Measurements from ENCODE around the gene GPR35.

GPR35 gene

DNA sequence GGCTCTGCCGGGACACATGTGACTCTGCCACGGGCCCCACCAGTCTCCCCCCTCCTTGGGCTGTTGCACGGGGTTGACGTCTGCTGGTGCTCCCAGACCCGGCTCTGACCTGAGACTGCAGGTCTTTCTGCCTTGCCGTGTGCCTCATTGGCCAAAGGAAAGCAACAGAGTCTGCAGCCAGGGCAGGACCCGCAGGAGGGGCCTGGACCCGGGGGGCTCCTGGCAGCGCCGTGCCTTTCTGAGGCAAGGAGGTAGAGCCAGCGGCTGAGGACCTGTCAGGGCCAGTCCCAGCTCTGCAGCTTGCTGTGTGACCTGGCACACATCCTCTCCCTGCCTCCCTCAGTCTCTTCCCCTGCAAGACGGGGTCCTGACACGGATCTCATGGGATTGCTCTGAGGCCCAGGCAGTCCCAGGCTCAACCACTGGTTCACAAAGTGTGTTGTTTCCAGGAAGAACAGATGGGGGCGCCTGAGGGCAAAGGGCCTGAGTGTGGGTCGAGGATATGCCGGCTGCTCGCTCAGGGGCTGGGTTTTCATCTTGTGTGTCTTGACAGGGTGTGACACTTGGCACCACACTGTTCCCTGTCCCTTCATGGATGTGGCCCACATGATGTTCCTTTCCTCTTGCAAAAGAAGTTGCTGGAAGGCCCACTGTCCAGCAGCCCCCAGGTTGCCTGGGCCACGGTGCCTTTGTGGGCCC lies 29.8 kb upstream of the GPR35 start:
- TF ChIP-seq POLR2A (IDR thresholded peaks at IDR 0.05; ENCODE audit: low read depth, low read length) (no peak), PAX5 (IDR thresholded peaks at IDR 0.05; ENCODE audit: insufficient read depth, low read length, severe bottlenecking) (no peak), SPI1 (IDR thresholded peaks at IDR 0.05; ENCODE audit: low read depth, low read length) (no peak), POU2F2 (IDR thresholded peaks at IDR 0.05; ENCODE audit: low read depth, low read length) (no peak)
- FAIRE-seq (no peak), DNase-seq (ENCODE audit: insufficient read length, low spot score) (peak; percentile 75)

DNA sequence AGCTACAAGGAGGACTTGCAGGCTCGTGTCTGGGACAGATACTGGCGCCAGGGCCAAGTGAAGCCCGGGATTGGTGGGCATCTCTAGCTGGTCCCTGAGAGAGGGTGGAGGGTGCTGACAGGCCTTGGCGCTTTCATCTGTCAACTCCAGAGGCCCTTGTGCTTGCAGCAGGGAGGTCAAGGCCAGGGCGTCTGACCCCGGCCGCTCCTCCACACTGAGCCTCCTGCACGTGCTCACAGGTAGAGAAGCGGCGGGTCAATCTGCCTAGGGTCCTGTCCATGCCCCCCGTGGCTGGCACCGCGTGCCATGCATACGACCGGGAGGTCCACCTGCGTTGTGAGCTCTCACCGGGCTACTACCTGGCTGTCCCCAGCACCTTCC lies 29.2 kb upstream of the GPR35 start:
- TF ChIP-seq TAF1 (IDR thresholded peaks at IDR 0.05; ENCODE audit: low read depth, low read length) (no peak), SPI1 (IDR thresholded peaks at IDR 0.05; ENCODE audit: low read depth, low read length) (no peak), POU2F2 (IDR thresholded peaks at IDR 0.05; ENCODE audit: low read depth, low read length) (no peak), POLR2AphosphoS5 (IDR thresholded peaks at IDR 0.05; ENCODE audit: low read depth, low read length) (no peak), POLR2A (IDR thresholded peaks at IDR 0.05; ENCODE audit: low read depth, low read length) (no peak), PAX5 (IDR thresholded peaks at IDR 0.05; ENCODE audit: insufficient read depth, low read length, severe bottlenecking) (no peak)
- no peak for FAIRE-seq

DNA sequence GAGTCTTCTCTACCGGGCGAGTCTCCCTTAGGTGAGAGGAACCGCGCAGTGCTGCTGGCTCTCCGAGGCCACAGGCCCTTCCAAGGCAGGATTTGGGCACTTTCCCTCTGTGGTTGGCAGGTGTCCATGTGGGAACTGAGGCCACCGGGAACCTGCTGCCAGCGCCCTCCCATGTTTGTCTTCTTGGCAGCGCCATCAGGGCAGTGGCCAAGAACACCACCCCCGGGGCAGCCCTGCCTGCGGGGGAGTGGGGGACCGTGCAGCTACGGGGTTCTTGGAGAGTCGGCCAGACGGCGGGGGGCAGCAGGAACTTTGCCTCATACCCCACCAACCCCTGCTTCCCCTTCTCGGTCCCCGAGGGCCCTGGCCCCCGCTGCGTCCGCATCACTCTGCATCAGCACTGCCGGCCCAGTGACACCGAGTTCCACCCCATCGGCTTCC lies 28.8 kb upstream of the GPR35 start:
- FAIRE-seq (no peak), DNase-seq (ENCODE audit: insufficient read length, low spot score) (no peak)
- no peak for TF ChIP-seq TAF1 (IDR thresholded peaks at IDR 0.05; ENCODE audit: low read depth, low read length)

More for the DNA sequence above, 29.2 kb upstream of the GPR35 start:
- DNase-seq (ENCODE audit: insufficient read length, low spot score) = no peak

DNA sequence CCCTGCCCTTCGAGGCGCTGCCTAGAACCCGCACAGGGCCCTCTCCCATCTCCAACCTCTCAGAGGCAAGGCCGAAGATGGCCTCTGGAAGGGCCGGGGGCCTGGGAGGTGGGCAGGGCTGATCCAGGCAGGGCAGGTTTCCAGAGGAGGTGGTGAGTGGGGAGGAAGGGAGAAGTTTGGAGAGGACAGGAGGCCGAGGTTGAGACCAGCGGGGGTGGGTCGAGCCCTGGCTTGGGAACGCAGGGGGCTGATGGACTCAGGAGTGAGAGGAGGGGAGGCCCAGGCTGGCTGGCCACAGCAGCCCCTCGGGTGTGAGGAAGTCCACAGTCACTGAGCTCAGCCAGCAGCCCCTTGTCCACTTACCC lies 28.2 kb upstream of the GPR35 start:
- FAIRE-seq (no peak), DNase-seq (ENCODE audit: insufficient read length, low spot score) (no peak)
- no peak for TF ChIP-seq PAX5 (IDR thresholded peaks at IDR 0.05; ENCODE audit: insufficient read depth, low read length, severe bottlenecking)
- no peak for TF ChIP-seq POU2F2 (IDR thresholded peaks at IDR 0.05; ENCODE audit: low read depth, low read length)
- TF ChIP-seq POLR2AphosphoS5 (IDR thresholded peaks at IDR 0.05; ENCODE audit: low read depth, low read length) = no peak

DNA sequence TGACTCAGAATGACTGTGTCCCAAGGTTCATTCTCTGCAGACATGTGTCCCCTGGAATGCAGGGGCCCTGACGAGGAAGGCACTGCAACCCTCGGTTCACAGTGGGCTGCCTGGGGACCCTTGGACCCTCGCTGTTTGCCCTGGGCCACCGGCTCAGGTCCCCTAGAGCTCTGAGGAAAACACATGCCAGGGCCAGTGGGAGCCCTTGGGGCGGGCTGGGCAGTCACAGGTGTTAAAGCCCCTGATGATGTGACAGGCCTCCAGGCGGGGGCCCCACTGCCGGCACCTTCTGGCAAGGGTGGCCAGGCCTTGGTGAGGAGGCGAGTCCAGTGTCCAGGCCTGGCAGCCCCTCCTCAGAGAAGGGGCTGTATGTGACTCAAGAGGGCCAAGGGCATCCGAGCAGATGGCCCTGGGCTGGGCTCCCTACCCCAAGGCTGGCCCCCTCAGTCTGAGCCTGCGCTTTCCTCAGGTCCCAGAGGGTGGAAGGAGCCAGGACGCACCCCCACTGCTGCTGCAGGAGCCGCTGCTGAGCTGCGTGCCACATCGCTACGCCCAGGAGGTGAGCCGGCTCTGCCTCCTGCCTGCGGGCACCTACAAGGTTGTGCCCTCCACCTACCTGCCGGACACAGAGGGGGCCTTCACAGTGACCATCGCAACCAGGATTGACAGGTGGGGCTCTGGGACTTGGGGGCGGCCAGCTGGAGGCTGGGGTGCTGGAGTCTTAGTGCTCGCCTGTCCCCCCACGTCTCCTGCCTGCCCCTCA lies 27.7 kb upstream of the GPR35 start:
- TF ChIP-seq PAX5 (IDR thresholded peaks at IDR 0.05; ENCODE audit: insufficient read depth, low read length, severe bottlenecking) (no peak), SPI1 (IDR thresholded peaks at IDR 0.05; ENCODE audit: low read depth, low read length) (no peak), POLR2A (IDR thresholded peaks at IDR 0.05; ENCODE audit: low read depth, low read length) (no peak), POLR2AphosphoS5 (IDR thresholded peaks at IDR 0.05; ENCODE audit: low read depth, low read length) (no peak), TAF1 (IDR thresholded peaks at IDR 0.05; ENCODE audit: low read depth, low read length) (no peak), POU2F2 (IDR thresholded peaks at IDR 0.05; ENCODE audit: low read depth, low read length) (no peak)
- no peak for FAIRE-seq
- DNase-seq (ENCODE audit: insufficient read length, low spot score) = no peak

DNA sequence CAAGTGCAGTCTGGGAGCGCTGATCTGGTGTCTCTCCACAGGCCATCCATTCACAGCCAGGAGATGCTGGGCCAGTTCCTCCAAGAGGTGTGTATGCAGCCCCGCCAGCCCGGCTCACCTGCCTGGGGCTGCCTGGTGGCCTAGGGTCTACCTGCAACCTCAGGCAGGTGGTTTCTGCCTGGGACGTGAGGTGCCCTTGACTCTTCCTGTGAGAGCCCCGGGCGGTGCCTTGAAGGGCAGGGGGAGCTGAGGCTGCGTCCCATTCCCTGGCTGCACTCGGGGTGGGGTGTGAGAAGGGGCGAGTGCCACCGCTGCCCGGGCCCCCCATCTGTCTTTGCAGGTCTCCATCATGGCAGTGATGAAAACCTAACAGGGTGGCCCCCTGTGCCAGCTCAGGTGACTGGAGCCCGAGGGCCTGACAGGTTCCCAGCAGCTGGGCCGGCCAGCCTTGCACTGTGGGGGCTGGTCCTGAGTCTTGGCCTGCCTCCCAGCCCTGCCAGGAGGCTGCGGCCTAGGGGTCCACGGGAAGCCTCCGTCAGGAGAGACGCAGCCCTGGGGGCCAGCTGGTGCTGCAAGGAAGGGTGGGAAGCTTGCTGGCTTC lies 26.9 kb upstream of the GPR35 start:
- FAIRE-seq = no peak
- TF ChIP-seq PAX5 (IDR thresholded peaks at IDR 0.05; ENCODE audit: insufficient read depth, low read length, severe bottlenecking) (no peak), POU2F2 (IDR thresholded peaks at IDR 0.05; ENCODE audit: low read depth, low read length) (no peak), TAF1 (IDR thresholded peaks at IDR 0.05; ENCODE audit: low read depth, low read length) (no peak), POLR2AphosphoS5 (IDR thresholded peaks at IDR 0.05; ENCODE audit: low read depth, low read length) (no peak), SPI1 (IDR thresholded peaks at IDR 0.05; ENCODE audit: low read depth, low read length) (no peak), POLR2A (IDR thresholded peaks at IDR 0.05; ENCODE audit: low read depth, low read length) (no peak)
- DNase-seq (ENCODE audit: insufficient read length, low spot score) = no peak

DNA sequence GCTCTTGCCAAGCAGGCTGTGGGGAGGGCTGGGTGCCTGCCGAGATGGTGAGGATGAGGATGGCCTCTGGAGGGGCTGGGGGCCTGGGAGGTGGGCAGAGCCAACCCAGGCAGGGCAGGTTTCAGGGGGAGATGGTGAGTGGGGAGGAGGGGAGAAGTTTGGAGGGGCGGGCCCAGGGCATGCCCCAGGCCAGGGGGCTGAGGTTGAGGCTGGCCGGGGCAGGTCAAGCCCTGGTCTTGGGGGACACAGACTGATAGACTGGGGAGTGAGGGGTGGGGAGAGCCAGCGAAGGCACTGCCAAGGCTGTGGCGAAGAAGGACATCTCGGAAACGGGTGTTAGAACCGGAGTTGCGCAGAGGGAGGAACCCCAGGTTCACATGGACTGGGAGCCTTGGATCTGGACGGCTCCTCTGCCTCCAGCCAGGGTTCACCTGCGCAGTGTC lies 26.1 kb upstream of the GPR35 start:
- DNase-seq (ENCODE audit: insufficient read length, low spot score) (no peak), FAIRE-seq (no peak)
- no peak for TF ChIP-seq POLR2A (IDR thresholded peaks at IDR 0.05; ENCODE audit: low read depth, low read length)
- TF ChIP-seq POU2F2 (IDR thresholded peaks at IDR 0.05; ENCODE audit: low read depth, low read length) = no peak
- no peak for TF ChIP-seq PAX5 (IDR thresholded peaks at IDR 0.05; ENCODE audit: insufficient read depth, low read length, severe bottlenecking)
- TF ChIP-seq TAF1 (IDR thresholded peaks at IDR 0.05; ENCODE audit: low read depth, low read length) = no peak
- TF ChIP-seq SPI1 (IDR thresholded peaks at IDR 0.05; ENCODE audit: low read depth, low read length) = no peak
- TF ChIP-seq POLR2AphosphoS5 (IDR thresholded peaks at IDR 0.05; ENCODE audit: low read depth, low read length) = no peak

DNA sequence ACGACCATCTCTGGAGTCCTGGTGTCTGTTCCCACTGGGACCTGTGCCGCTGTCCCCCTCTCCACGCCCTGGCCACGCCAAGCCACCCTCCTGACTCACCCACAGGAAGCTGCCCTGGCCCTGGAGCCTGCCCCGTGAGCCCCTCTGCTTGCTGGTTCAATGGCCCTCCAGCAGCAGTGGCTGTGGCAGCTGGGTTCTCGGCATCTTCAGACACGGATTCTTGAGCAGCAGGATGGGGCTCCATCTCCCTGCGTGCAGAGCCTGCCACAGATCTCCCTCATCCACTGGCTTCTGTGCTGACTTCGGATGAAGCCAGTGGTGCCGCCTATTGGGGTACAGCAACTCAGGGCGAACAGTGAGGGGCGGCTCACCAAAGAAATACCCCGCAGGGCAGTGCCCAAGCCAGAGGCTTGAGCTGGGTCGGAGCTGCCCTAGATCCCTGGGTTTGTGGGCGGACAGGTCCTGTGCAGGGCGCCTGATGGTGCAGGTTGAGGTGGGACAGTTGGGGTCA lies 24.8 kb upstream of the GPR35 start:
- TF ChIP-seq PAX5 (IDR thresholded peaks at IDR 0.05; ENCODE audit: insufficient read depth, low read length, severe bottlenecking) = no peak
- no peak for DNase-seq (ENCODE audit: insufficient read length, low spot score)
- no peak for FAIRE-seq

DNA sequence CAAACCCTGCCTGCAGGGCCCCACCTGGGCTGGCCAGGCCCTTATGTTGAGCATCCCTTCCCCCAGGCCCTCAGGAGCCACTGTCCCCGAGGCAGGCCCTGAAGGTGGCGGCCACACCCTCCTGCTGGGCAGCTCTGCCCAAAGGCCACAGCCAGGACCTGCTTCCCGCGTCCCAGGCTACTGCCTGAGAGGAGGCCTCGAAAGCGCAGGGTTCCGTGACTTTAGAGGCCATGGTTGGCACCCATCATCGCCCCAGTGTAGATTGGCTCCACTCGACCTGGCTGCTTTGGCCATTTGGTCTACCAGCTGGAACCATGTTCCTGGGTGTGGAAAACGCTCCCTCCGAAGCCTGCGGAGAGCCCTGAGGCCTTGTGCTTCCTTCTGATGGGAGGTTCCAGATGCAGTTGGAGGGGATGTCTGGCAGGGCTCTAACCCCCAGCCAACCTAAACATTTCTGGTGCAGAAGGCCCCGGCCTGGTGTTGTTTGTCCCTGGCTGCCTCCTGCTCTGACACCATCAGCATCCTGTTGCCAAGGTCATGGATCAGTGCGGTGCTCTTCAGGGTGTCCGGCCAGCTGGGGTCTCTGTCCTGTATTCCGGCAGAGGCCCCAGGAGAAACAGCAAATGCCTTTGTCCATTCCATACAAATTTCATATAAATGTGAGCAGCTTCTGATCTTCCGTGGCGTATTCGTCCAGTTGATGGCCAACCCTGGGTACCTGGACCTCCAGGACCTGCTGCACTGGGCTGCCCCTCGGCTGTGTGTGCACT lies 24.0 kb upstream of the GPR35 start:
- FAIRE-seq (no peak), DNase-seq (ENCODE audit: insufficient read length, low spot score) (no peak)
- TF ChIP-seq POLR2AphosphoS5 (IDR thresholded peaks at IDR 0.05; ENCODE audit: low read depth, low read length) (no peak), POU2F2 (IDR thresholded peaks at IDR 0.05; ENCODE audit: low read depth, low read length) (no peak), SPI1 (IDR thresholded peaks at IDR 0.05; ENCODE audit: low read depth, low read length) (no peak), PAX5 (IDR thresholded peaks at IDR 0.05; ENCODE audit: insufficient read depth, low read length, severe bottlenecking) (no peak), POLR2A (IDR thresholded peaks at IDR 0.05; ENCODE audit: low read depth, low read length) (no peak), TAF1 (IDR thresholded peaks at IDR 0.05; ENCODE audit: low read depth, low read length) (no peak)
